NB4 (cell line): ENCODE results near the gene TNP2.
A peak's percentile ranks its signal among the peaks of the same experiment; 100 is the strongest.
"Not testable (repeated sequence)": the region's sequence is repeated elsewhere in the genome, so short reads cannot be mapped to it uniquely, and the experiment has no call there.

ENCODE experiments used
- DNase-seq: peaks from one replicate; pipeline ENCODE4 v3.0.0; 2010; ENCODE audit warnings: low read depth
- H3K4me3 ChIP-seq: one replicate; pipeline ENCODE4 v1.5.1; 2011; ENCODE audit warnings: mild to moderate bottlenecking, low read depth, low read length, moderate library complexity
- CTCF ChIP-seq: IDR thresholded peaks from one replicate; pipeline ENCODE4 v1.5.1; 2012; ENCODE audit warnings: low read depth, low read length
- MAX ChIP-seq: IDR thresholded peaks from 2 replicates; pipeline ENCODE4 v1.6.1; 2011; ENCODE audit warnings: low read depth, low read length
- MYC ChIP-seq: IDR thresholded peaks from 2 replicates; pipeline ENCODE4 v1.6.1; 2011; ENCODE audit warnings: low read depth, low read length
- POLR2A ChIP-seq: IDR thresholded peaks from 2 replicates; pipeline ENCODE4 v1.6.1; 2011; ENCODE audit warnings: mild to moderate bottlenecking; ENCODE audit not compliant: insufficient read length; ENCODE audit errors: extremely low read depth

Gene TNP2

DNA sequence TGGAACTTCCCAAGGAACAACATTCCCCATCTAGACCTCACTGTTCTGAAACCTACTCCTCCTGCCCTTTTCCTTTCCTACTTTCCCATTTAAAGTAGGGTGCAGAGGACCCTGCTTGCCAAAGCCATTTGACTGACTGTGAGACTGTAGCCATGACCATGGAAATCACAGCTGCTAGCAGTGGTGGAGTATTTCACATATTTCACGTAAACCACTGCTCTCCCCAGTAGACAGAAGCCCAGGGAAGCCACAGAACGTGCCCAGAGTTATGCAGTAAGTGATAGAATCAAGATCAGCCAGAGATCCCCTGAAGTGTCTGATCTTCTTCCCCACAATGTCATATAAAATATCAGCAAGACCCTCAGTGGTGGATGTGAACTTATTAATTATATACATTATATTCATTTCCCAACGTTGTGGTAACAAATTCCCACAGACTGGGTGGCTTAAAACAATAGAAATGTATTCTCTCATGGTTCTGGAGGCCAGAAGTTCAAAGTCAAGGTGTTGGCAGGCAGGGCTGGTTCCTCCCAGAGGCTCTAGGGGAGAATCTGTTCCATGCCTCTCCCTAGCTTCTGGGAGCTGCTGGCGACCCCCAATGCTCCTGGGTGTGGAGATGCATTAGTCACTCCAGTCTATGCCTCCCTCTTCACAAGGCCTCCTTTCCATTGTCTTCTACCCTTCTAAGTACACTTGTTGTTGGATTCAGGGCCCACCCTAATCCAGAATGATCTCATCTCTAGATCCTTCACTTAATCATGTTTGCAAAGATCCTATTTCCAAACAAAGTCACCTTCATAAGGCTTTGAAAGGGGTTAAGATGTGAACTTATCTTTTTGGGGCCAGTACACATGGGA lies 32.7 kb upstream of the TNP2 start:
- TF ChIP-seq MAX (no peak), POLR2A (no peak), MYC (no peak), CTCF (no peak)
- H3K4me3 ChIP-seq: no peak overlapping the region
- DNase-seq: no peak

DNA sequence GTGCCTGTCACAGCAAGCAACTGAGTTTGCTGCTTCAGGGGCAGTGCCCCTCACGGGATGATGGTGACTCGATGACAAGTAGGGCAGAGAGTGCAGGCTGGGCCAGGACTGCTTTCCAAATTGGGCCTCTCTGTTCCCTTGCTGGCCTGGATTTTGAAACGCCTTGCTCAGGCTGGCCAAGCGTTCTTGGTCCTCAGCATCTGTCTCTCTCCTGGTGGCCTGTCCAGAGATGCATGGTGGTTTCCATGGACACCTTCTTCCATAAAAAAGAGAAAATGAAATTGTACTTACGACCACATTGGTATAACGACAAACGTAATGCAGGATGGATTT lies 31.4 kb upstream of the TNP2 start:
- TF ChIP-seq MAX (no peak), MYC (no peak), POLR2A (no peak), CTCF (no peak)

DNA sequence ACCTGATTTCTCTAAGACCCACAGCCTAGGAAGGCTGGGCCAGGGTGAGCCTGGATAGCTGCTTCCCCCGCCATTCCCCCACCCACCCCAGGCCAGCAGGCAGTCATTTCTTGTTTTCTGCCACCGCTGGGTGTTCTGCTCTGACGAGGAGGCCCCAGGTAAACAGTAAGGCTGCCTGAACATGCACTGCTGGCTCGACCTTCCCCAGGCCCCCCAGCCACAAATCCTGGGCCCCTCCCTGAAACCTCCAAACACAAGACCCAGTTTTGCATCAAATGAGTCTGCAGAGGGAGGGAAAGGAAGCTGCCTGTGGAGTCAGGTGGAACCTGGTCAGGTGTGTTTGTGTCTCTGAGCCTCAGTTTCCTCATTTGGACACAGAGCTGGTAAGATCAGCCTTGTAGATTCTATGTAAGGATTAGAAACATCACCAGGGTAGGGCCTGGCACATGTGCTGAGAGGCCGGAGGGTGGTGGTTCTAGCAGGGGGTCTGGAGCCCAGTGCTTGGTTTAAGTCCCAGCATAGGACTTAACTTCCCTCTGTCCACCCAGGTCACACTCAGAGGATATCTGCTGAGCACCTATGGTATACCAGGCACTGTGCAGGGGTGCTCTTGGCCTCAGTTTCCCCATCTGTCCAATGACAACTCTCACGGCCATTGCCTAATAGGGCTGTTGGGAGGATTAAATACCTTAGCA lies 30.9 kb upstream of the TNP2 start:
- DNase-seq: no peak
- H3K4me3 ChIP-seq: no peak overlapping the region
- TF ChIP-seq MAX (no peak), CTCF (no peak)

More for the DNA sequence above, 31.4 kb upstream of the TNP2 start:
- no peak overlapping the region for H3K4me3 ChIP-seq
- DNase-seq: no peak

DNA sequence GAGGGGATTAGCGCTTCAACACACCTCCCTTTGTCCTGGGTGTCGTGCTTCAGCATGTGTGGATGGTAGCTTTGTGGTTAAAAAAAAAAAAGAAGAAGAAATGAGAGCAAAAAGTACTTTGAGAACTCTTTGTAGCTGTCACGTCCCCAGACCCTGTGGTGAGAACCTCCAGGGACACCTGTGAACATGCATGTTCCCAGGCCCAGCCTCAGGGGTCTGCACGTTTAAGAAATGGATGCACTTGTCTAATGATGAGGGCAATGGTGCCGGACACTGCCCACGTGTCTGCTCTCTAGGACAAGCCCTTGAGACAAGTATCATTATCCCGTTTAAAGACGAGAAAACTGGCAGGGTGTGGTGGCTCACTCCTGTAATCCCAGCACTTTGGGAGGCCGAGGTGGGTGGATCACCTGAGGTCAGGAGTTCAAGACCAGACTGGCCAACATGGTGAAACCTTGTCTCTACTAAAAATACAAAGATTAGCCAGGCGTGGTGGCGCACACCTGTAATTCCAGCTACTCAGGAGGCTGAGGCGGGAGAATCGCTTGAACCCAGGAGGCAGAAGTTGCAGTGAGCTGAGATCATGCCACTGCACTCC lies 29.9 kb upstream of the TNP2 start:
- peak; percentile 18 for DNase-seq
- not testable (repeated sequence) for H3K4me3 ChIP-seq

DNA sequence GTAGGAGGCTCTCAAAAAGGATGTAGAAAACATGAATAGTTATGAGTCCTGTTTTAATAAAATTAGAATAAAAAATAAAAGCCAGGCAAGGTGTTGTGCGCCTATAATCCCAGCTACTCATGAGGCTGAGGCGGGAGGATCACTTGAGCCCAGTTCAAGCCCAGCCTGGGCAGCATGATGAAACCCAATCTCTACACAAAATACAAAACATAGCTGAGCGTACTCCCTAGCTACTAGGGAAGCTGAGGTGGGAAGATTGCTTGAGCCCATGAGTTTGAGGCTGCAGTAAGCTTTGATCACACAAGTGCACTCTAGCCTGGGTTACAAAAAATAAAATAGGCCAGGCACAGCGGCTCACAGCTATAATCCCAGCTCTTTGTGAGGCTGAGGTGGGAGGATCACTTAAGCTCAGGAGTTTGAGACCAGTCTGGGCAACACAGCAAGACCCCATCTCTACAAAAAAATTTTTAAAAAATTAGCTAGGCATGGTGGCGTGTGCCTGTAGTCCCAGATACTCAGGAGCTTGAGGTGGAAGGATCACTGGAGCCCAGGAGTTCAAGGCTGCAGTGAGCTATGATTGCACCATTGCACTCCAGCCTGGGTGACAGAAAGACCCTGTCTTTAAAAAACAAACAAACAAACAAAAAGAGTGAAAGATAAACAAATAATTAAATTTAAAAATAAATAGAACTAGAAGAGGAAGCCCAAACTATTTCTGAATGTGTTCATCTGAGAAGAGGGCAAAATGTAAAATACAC lies 29.2 kb upstream of the TNP2 start:
- H3K4me3 ChIP-seq: no peak overlapping the region
- peak; percentile 35 for DNase-seq
- TF ChIP-seq CTCF (no peak), MYC (no peak)

- no peak overlapping the region for H3K4me3 ChIP-seq
- TF ChIP-seq POLR2A (no peak), MYC (peak; percentile 59), MAX (peak; percentile 68), CTCF (peak; percentile 8)
- DNase-seq: peak; percentile 95
Measured at GRCh38 chr16:11297492-11298142, 28.5 kb upstream of the TNP2 start.
